ENCODE results near the gene EGR4. TPM values are rescaled to one million over a fixed set of nuclear protein-coding genes. Genes with fewer than 3 reads are reported as not detected.

The EGR4 gene
- total and polyA plus RNA-seq, 10 donors = 0.02 to 0.03 TPM; not detected in 8

DNA sequence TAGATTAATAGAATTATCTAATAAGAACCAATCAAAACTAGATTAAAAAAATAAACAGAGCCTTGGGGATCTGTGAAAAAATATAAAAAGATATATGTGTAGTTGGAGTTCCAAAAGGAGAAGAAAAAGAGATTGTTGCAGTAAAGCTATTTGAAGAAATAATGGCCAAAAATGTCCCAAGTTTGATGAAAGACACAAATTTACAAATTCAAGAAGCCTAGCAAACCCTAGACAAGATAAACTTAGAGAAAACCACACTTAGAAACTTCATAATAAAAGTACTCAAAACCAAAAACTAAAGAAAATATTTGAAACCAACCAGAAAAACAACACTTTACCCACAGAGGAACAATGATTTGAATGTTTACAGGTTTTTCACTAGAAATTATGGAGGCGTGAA lies 41.3 kb upstream of the EGR4 start:
- H3K27me3 ChIP-seq (replicated peaks in 1 of 7) = no peaks in the 10 kb centered on the region
- intact Hi-C loops (cut with DNase I; ENCODE audit: low total_unique reads) = no loop called here
- TF ChIP-seq POLR2A (IDR thresholded peaks at IDR 0.05) = no peak
- DNase-seq = no peak
- peaks cover 0 to 3% (median 0%) of the 10 kb centered on the region in 6 donors for H3K4me1 ChIP-seq
- 92 to 96% (median 93%) methylated on average over 1 of the region's 1 CpG for WGBS, 5 donors
- peaks cover 0 to 22% (median 16%) of the 10 kb centered on the region in 8 donors for H3K9me3 ChIP-seq
- H3K36me3 ChIP-seq = no peaks in the 10 kb centered on the region
- no peak overlapping the region for H3K27ac ChIP-seq
- H3K4me3 ChIP-seq = no peak overlapping the region

DNA sequence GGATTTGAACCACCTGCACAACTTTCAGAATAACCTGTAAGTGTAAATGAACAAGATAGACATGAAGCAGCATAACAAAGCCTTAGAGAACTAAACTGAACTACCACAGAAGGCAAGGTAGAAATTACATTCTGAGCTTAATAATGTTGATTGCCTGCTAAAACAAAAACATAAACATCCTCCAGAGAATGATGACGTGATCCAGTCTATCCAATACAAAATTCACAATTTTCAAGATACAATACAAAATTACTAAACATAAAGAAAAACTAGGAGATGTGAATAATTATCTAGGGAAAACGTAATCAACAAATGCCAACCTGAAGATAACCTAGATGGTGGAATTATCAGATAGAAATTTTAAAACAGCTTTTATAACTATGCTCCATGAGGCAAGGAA lies 40.7 kb upstream of the EGR4 start:
- H3K9me3 ChIP-seq = peaks cover 0 to 22% (median 16%) of the 10 kb centered on the region in 8 donors
- 68 to 78% (median 77%) methylated on average over 2 of the region's 2 CpGs for WGBS, 5 donors
- intact Hi-C loops (cut with DNase I; ENCODE audit: low total_unique reads) = no loop called here

DNA sequence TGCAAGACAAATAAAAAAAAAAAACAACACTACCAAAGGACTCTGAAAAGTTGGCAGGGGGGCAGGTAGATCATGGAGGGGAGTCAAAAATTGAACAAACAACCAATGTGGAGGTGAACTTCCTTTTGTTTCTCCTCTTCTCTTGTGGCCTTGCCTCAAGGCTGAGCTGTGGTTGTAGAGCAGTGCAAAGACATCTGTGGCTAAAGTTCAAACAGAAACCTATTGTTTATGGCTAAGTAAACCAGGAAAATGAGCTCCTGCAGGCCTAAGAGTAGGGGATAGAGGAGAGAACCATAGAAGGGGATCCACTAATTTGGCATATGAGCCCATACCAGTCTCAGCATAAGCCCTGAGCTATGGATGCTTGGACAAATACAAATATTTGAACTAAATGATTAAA lies 40.2 kb upstream of the EGR4 start:
- DNase-seq = no peak
- peaks cover 0 to 22% (median 16%) of the 10 kb centered on the region in 8 donors for H3K9me3 ChIP-seq
- intact Hi-C loops (cut with DNase I; ENCODE audit: low total_unique reads) = no loop called here
- no peaks in the 10 kb centered on the region for H3K27me3 ChIP-seq (replicated peaks in 1 of 7)
- H3K27ac ChIP-seq = no peak overlapping the region
- no peak overlapping the region for H3K4me3 ChIP-seq
- H3K36me3 ChIP-seq = no peaks in the 10 kb centered on the region
- no peak for TF ChIP-seq POLR2AphosphoS5 (IDR thresholded peaks at IDR 0.05)
- TF ChIP-seq, protein P1, sequence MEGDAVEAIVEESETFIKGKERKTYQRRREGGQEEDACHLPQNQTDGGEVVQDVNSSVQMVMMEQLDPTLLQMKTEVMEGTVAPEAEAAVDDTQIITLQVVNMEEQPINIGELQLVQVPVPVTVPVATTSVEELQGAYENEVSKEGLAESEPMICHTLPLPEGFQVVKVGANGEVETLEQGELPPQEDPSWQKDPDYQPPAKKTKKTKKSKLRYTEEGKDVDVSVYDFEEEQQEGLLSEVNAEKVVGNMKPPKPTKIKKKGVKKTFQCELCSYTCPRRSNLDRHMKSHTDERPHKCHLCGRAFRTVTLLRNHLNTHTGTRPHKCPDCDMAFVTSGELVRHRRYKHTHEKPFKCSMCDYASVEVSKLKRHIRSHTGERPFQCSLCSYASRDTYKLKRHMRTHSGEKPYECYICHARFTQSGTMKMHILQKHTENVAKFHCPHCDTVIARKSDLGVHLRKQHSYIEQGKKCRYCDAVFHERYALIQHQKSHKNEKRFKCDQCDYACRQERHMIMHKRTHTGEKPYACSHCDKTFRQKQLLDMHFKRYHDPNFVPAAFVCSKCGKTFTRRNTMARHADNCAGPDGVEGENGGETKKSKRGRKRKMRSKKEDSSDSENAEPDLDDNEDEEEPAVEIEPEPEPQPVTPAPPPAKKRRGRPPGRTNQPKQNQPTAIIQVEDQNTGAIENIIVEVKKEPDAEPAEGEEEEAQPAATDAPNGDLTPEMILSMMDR (IDR thresholded peaks at IDR 0.05 in 8 of 11, conservative IDR thresholded peaks at IDR 0.05 in 3 of 11) = no peak
- no peak for TF ChIP-seq POLR2A (IDR thresholded peaks at IDR 0.05)
- peaks cover 0 to 3% (median 0%) of the 10 kb centered on the region in 6 donors for H3K4me1 ChIP-seq

More for the DNA sequence above, 40.7 kb upstream of the EGR4 start:
- TF ChIP-seq POLR2A (IDR thresholded peaks at IDR 0.05) (no peak), POLR2AphosphoS5 (IDR thresholded peaks at IDR 0.05) (no peak)
- TF ChIP-seq, protein P1 (IDR thresholded peaks at IDR 0.05 in 8 of 11, conservative IDR thresholded peaks at IDR 0.05 in 3 of 11) = no peak
- H3K27me3 ChIP-seq (replicated peaks in 1 of 7) = no peaks in the 10 kb centered on the region
- H3K27ac ChIP-seq = no peak overlapping the region
- peaks cover 0 to 3% (median 0%) of the 10 kb centered on the region in 6 donors for H3K4me1 ChIP-seq
- H3K36me3 ChIP-seq = no peaks in the 10 kb centered on the region
- no peak overlapping the region for H3K4me3 ChIP-seq
- no peak for DNase-seq

DNA sequence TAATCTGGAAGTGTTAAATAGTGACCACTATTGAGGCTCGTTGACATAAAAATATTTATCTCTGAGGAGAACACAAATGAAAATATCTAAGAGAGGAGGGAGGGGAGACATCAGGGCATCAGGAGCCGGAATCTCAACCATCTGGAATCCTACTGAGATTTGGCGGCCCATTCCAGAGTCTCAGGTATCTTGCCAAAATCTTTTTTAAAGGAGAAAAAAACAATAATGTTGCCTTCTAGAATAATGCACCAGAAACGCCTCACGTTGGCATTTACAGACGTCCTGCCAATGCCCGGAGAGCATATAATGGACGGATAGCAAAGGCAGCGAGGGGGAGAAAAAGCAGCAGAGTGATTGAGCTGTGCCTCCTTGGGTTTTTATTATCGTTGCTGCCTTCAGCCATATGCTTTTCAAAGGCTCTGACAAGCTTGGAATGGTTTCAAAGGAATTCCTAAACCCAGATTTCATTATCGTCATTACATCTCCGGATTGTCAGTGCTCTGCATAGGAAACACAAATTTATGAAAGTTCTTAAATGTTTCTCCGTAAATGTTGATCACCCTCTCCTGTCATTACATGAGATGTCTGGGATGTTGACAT lies 30.9 kb upstream of the EGR4 start:
- no peak for DNase-seq
- WGBS, 5 donors = 70 to 76% (median 75%) methylated on average over 13 of the region's 13 CpGs
- Histone ChIP-seq H3K9me3 (no peaks in the 10 kb centered on the region), H3K36me3 (no peaks in the 10 kb centered on the region), H3K27ac (no peak overlapping the region), H3K4me3 (no peak overlapping the region), H3K4me1 (no peaks in the 10 kb centered on the region), H3K27me3 (replicated peaks in 1 of 7) (peaks cover 0 to 52% (median 0%) of the 10 kb centered on the region in 7 donors)
- TF ChIP-seq, protein P1 (IDR thresholded peaks at IDR 0.05 in 8 of 11, conservative IDR thresholded peaks at IDR 0.05 in 3 of 11) = no peak
- TF ChIP-seq POLR2A (IDR thresholded peaks at IDR 0.05) (no peak), POLR2AphosphoS5 (IDR thresholded peaks at IDR 0.05) (no peak)
- intact Hi-C loops (cut with DNase I; ENCODE audit: low total_unique reads) = no loop called here
